Liver (tissue), 3 donors: ENCODE data around the gene COL26A1.

Source experiments
- CTCF ChIP-seq: fragments of 150-350 bp; IDR thresholded peaks from 2 replicates; pipeline ENCODE4 v1.5.1; 2017; ENCODE audit warnings: improper control_type of control experiment, low read depth, low read length; ENCODE audit not compliant: missing input control
- EGR1 ChIP-seq, 2 donors: IDR thresholded peaks; 2 replicates each; pipeline ENCODE4 v1.6.1; 2016 to 2018; ENCODE audit warnings: antibody characterized with exemption in 2 of 2, low read depth in 2 of 2
- FOXA1 ChIP-seq: IDR thresholded peaks from 2 replicates; pipeline ENCODE4 v1.6.1; 2016; ENCODE audit warnings: antibody characterized with exemption
- GABPA ChIP-seq, 2 donors: IDR thresholded peaks in 1 of 2; conservative IDR thresholded peaks in 1 of 2; 2 replicates each; pipeline ENCODE4 v1.6.1; 2016; ENCODE audit warnings: antibody characterized with exemption in 2 of 2, mild to moderate bottlenecking in 1 of 2, moderate library complexity in 1 of 2
- JUND ChIP-seq, 2 donors: IDR thresholded peaks; 2 replicates each; pipeline ENCODE4 v1.6.1; 2016; ENCODE audit warnings: antibody characterized with exemption in 2 of 2
- MAX ChIP-seq: IDR thresholded peaks from 2 replicates; pipeline ENCODE4 v1.6.1; 2016; ENCODE audit warnings: antibody characterized with exemption
- NR2F2 ChIP-seq: IDR thresholded peaks from 2 replicates; pipeline ENCODE4 v1.6.1; 2016; ENCODE audit warnings: antibody characterized with exemption
- RAD21 ChIP-seq, 2 donors: IDR thresholded peaks; 2 replicates each; pipeline ENCODE4 v1.6.1; 2016; ENCODE audit warnings: antibody characterized with exemption in 2 of 2, mild to moderate bottlenecking in 2 of 2
- REST ChIP-seq: IDR thresholded peaks from 2 replicates; pipeline ENCODE4 v1.6.1; 2016; ENCODE audit warnings: antibody characterized with exemption, mild to moderate bottlenecking
- RXRA ChIP-seq, 2 donors: IDR thresholded peaks; 2 replicates each; pipeline ENCODE4 v1.6.1; 2017 to 2018; ENCODE audit warnings: antibody characterized with exemption in 2 of 2, mild to moderate bottlenecking in 1 of 2
- SP1 ChIP-seq: IDR thresholded peaks from 2 replicates; pipeline ENCODE4 v1.6.1; 2018; ENCODE audit warnings: antibody characterized with exemption, mild to moderate bottlenecking
- TAF1 ChIP-seq: conservative IDR thresholded peaks from 2 replicates; pipeline ENCODE4 v1.6.1; 2016; ENCODE audit warnings: antibody characterized with exemption, mild to moderate bottlenecking
- YY1 ChIP-seq: IDR thresholded peaks from 2 replicates; pipeline ENCODE4 v1.6.1; 2016; ENCODE audit warnings: antibody characterized with exemption, mild to moderate bottlenecking
- ZBTB33 ChIP-seq: IDR thresholded peaks from 2 replicates; pipeline ENCODE4 v1.6.1; 2016; ENCODE audit warnings: antibody characterized with exemption
- donor health status: healthy.
- donor health status: healthy.

GRCh38 chr7:101488826-101489572 lies 126.3 kb downstream of the COL26A1 start:
- TF ChIP-seq GABPA (IDR thresholded peaks at IDR 0.05 in 1 of 2, conservative IDR thresholded peaks at IDR 0.05 in 1 of 2), result no peak
- no peak for TF ChIP-seq CTCF
- TF ChIP-seq ZBTB33, result no peak
- no peak for TF ChIP-seq YY1
- no peak for TF ChIP-seq MAX
- TF ChIP-seq JUND (IDR thresholded peaks at IDR 0.05), result no peak
- no peak for TF ChIP-seq FOXA1
- no peak for TF ChIP-seq RAD21 (IDR thresholded peaks at IDR 0.05)
- no peak for TF ChIP-seq TAF1
- no peak for TF ChIP-seq REST
- no peak for TF ChIP-seq NR2F2
- no peak for TF ChIP-seq EGR1 (IDR thresholded peaks at IDR 0.05; ENCODE audit: low read depth in 2 of 2)
- TF ChIP-seq RXRA (IDR thresholded peaks at IDR 0.05), result no peak
- TF ChIP-seq SP1, result no peak
